Activated CD8-positive, alpha-beta T cell treated with anti-CD3 and anti-CD28 coated beads, Interleukin-2, amount 10 ng/mL, durations not matched to agents 7 days and 5 days (primary cell): ENCODE measurements around the gene HJURP. TPM values are rescaled to one million over a fixed set of nuclear protein-coding genes. Genes with fewer than 3 reads are reported as not detected.

ENCODE experiments used
- ATAC-seq: fragments of 150-1000 bp; cut with Tn5 transposase; one replicate; pipeline ENCODE4 v1.10.0; 2021; ENCODE audit warnings: moderate library complexity
- CTCF ChIA-PET: fragments of 350-600 bp; sonication (Branson Sonifier 250); formaldehyde crosslinking; loops from one replicate; lab custom pipeline; 2021; ENCODE audit warnings: antibody characterized with exemption; lab: Charles Lee
- POLR2A ChIA-PET: fragments of 350-600 bp; sonication (Branson Sonifier 250); formaldehyde crosslinking; loops from one replicate; lab custom pipeline; 2021; ENCODE audit warnings: antibody characterized with exemption; lab: Charles Lee
- DNase-seq: peaks from one replicate; pipeline ENCODE4 v3.0.0-alpha.2; 2020
- H3K27ac Mint-ChIP-seq: one replicate; pipeline ENCODE4 v1.8.0; 2021; ENCODE audit warnings: mild to moderate bottlenecking, mixed read lengths
- H3K27me3 Mint-ChIP-seq: one replicate; pipeline ENCODE4 v1.8.0; 2021; ENCODE audit warnings: low read depth, mixed read lengths
- H3K36me3 Mint-ChIP-seq: one replicate; pipeline ENCODE4 v1.8.0; 2021; ENCODE audit warnings: low read depth, mixed read lengths
- H3K4me1 Mint-ChIP-seq: one replicate; pipeline ENCODE4 v1.8.0; 2021; ENCODE audit warnings: low read depth, mixed read lengths
- H3K4me3 Mint-ChIP-seq: one replicate; pipeline ENCODE4 v1.8.0; 2021; ENCODE audit warnings: mild to moderate bottlenecking, mixed read lengths
- H3K9me3 Mint-ChIP-seq: one replicate; pipeline ENCODE4 v1.8.0; 2022; ENCODE audit warnings: mixed read lengths; ENCODE audit not compliant: insufficient read depth
- total RNA-seq, 2 experiments: library from RNA; stranded (reverse); gene quantifications; one replicate each; pipeline ENCODE4 v1.2.3, GENCODE V29; 2021

The HJURP gene
- total RNA-seq, 2 experiments from 2014 or later = 128 to 135 TPM

- ATAC-seq (no peak), DNase-seq (no peak)
- POLR2A ChIA-PET = interaction anchor here (0.6 to 1.7 kb wide), 2 partner anchors 12 to 589 kb away, joined by 3 to 7 read pairs; partner anchors contain the start of gene HJURP
- peaks cover 32% of the 10 kb centered on the region for H3K36me3 Mint-ChIP-seq
- CTCF ChIA-PET = interaction anchor here (1.6 to 3.4 kb wide), 3 partner anchors 9 to 24 kb away, joined by 3 to 22 read pairs (median 8); partner anchors contain the start of gene HJURP
- no peak overlapping the region for H3K27ac Mint-ChIP-seq
- H3K4me3 Mint-ChIP-seq = no peak overlapping the region
- H3K4me1 Mint-ChIP-seq = peaks cover 29% of the 10 kb centered on the region
- H3K27me3 Mint-ChIP-seq = peaks cover 3% of the 10 kb centered on the region
- peaks cover 13% of the 10 kb centered on the region for H3K9me3 Mint-ChIP-seq
Measured at GRCh38 chr2:233865838-233866237, 11.5 kb upstream of the HJURP start.

- no peak overlapping the region for H3K27ac Mint-ChIP-seq
Measured at GRCh38 chr2:233862261-233862768, 8.0 kb upstream of the HJURP start.

GRCh38 chr2:233858331-233858730 lies 4.0 kb upstream of the HJURP start:
- DNase-seq (no peak), ATAC-seq (no peak)
- H3K27ac Mint-ChIP-seq = no peak overlapping the region
- H3K9me3 Mint-ChIP-seq = no peaks in the 10 kb centered on the region
- CTCF ChIA-PET = interaction anchor here (0.7 to 2.2 kb wide), 17 partner anchors 8 to 687 kb away, joined by 3 to 22 read pairs (median 4); partner anchors contain the start of gene MSL3B
- peaks cover 9% of the 10 kb centered on the region for H3K36me3 Mint-ChIP-seq
- H3K4me1 Mint-ChIP-seq = peaks cover 24% of the 10 kb centered on the region
- POLR2A ChIA-PET = no interaction called here
- H3K4me3 Mint-ChIP-seq = no peak overlapping the region
- H3K27me3 Mint-ChIP-seq = peaks cover 7% of the 10 kb centered on the region

More at GRCh38 chr2:233862261-233862768, 8.0 kb upstream of the HJURP start:
- ATAC-seq = no peak
- H3K4me1 Mint-ChIP-seq = peaks cover 27% of the 10 kb centered on the region
- POLR2A ChIA-PET = interaction anchor here (1.6 kb wide), 1 partner anchor 8 kb away, joined by 8 read pairs; the partner anchor contains the start of gene HJURP
- no peaks in the 10 kb centered on the region for H3K9me3 Mint-ChIP-seq
- DNase-seq = no peak
- CTCF ChIA-PET = interaction anchor here (0.6 to 1.8 kb wide), 4 partner anchors 9 to 57 kb away, joined by 3 to 4 read pairs (median 4); no protein-coding TSS in a partner anchor
- H3K4me3 Mint-ChIP-seq = no peak overlapping the region
- H3K36me3 Mint-ChIP-seq = peaks cover 21% of the 10 kb centered on the region
- H3K27me3 Mint-ChIP-seq = peaks cover 7% of the 10 kb centered on the region

- Mint-ChIP-seq H3K4me3 (no peak overlapping the region), H3K27ac (no peak overlapping the region)
- POLR2A ChIA-PET = interaction anchor here (1.1 kb wide), 1 partner anchor 12 kb away, joined by 3 read pairs; no protein-coding TSS in a partner anchor
Measured at GRCh38 chr2:233857511-233858141, 3.3 kb upstream of the HJURP start.

GRCh38 chr2:233856184-233856583 lies 1.8 kb upstream of the HJURP start:
- POLR2A ChIA-PET = interaction anchor here (1.1 kb wide), 1 partner anchor 10 kb away, joined by 3 read pairs; no protein-coding TSS in a partner anchor
- H3K9me3 Mint-ChIP-seq = no peaks in the 10 kb centered on the region
- no peak overlapping the region for H3K27ac Mint-ChIP-seq
- H3K4me1 Mint-ChIP-seq = peaks cover 44% of the 10 kb centered on the region
- peaks cover 7% of the 10 kb centered on the region for H3K27me3 Mint-ChIP-seq
- no peak for DNase-seq
- CTCF ChIA-PET = interaction anchor here (1.2 to 2.2 kb wide), 6 partner anchors 10 to 645 kb away, joined by 3 to 22 read pairs (median 12); partner anchors contain the start of gene MSL3B
- H3K4me3 Mint-ChIP-seq = no peak overlapping the region
- H3K36me3 Mint-ChIP-seq = peaks cover 28% of the 10 kb centered on the region
- ATAC-seq = no peak

More at GRCh38 chr2:233857511-233858141, 3.3 kb upstream of the HJURP start:
- ATAC-seq (no peak), DNase-seq (peak; percentile 71)
- peaks cover 7% of the 10 kb centered on the region for H3K27me3 Mint-ChIP-seq
- peaks cover 30% of the 10 kb centered on the region for H3K4me1 Mint-ChIP-seq
- CTCF ChIA-PET = interaction anchor here (0.6 to 2.2 kb wide), 20 partner anchors 9 to 688 kb away, joined by 3 to 22 read pairs (median 4); partner anchors contain the start of gene MSL3B
- H3K9me3 Mint-ChIP-seq = no peaks in the 10 kb centered on the region
- H3K36me3 Mint-ChIP-seq = peaks cover 14% of the 10 kb centered on the region

- POLR2A ChIA-PET = interaction anchor here (1.4 to 1.9 kb wide), 4 partner anchors 8 to 642 kb away, joined by 3 to 8 read pairs (median 5); partner anchors contain the start of gene ARL4C
- Mint-ChIP-seq H3K4me1 (peaks cover 49% of the 10 kb centered on the region), H3K36me3 (peaks cover 34% of the 10 kb centered on the region), H3K27ac (peak overlapping the region; percentile 96), H3K27me3 (peaks cover 6% of the 10 kb centered on the region), H3K4me3 (peak overlapping the region; percentile 95), H3K9me3 (no peaks in the 10 kb centered on the region)
- ATAC-seq (no peak), DNase-seq (no peak)
- CTCF ChIA-PET = interaction anchor here (1.2 to 1.8 kb wide), 3 partner anchors 8 to 13 kb away, joined by 3 to 8 read pairs (median 6); partner anchors contain the start of gene MSL3B
Measured at GRCh38 chr2:233855345-233855744, 1.0 kb upstream of the HJURP start.

- ATAC-seq (peak; percentile 4), DNase-seq (no peak)
- ChIA-PET POLR2A (interaction anchor here (1.0 to 2.1 kb wide), 8 partner anchors 9 to 637 kb away, joined by 3 to 8 read pairs (median 4); no protein-coding TSS in a partner anchor), CTCF (interaction anchor here (1.8 kb wide), 1 partner anchor 12 kb away, joined by 8 read pairs; no protein-coding TSS in a partner anchor)
- Mint-ChIP-seq H3K27ac (peak overlapping the region; percentile 96), H3K36me3 (peaks cover 47% of the 10 kb centered on the region), H3K4me3 (peak overlapping the region; percentile 95), H3K4me1 (peaks cover 64% of the 10 kb centered on the region), H3K9me3 (no peaks in the 10 kb centered on the region), H3K27me3 (no peaks in the 10 kb centered on the region)
Measured at GRCh38 chr2:233853883-233854240, 473 bp downstream of the HJURP start.

GRCh38 chr2:233853353-233853752 lies 982 bp downstream of the HJURP start:
- H3K4me3 Mint-ChIP-seq = peak overlapping the region; percentile 95
- CTCF ChIA-PET = interaction anchor here (0.9 to 1.4 kb wide), 2 partner anchors 10 to 692 kb away, joined by 3 to 4 read pairs; no protein-coding TSS in a partner anchor
- peaks cover 69% of the 10 kb centered on the region for H3K4me1 Mint-ChIP-seq
- H3K27me3 Mint-ChIP-seq = no peaks in the 10 kb centered on the region
- ATAC-seq = no peak
- H3K27ac Mint-ChIP-seq = peak overlapping the region; percentile 96
- POLR2A ChIA-PET = interaction anchor here (0.7 to 2.1 kb wide), 5 partner anchors 9 to 436 kb away, joined by 3 to 7 read pairs (median 3); no protein-coding TSS in a partner anchor
- no peaks in the 10 kb centered on the region for H3K9me3 Mint-ChIP-seq
- no peak for DNase-seq
- peaks cover 52% of the 10 kb centered on the region for H3K36me3 Mint-ChIP-seq

- peaks cover 72% of the 10 kb centered on the region for H3K4me1 Mint-ChIP-seq
- ATAC-seq (no peak), DNase-seq (no peak)
- POLR2A ChIA-PET = no interaction called here
- peak overlapping the region; percentile 95 for H3K4me3 Mint-ChIP-seq
- peaks cover 64% of the 10 kb centered on the region for H3K36me3 Mint-ChIP-seq
- CTCF ChIA-PET = interaction anchor here (1.4 kb wide), 1 partner anchor 693 kb away, joined by 3 read pairs; no protein-coding TSS in a partner anchor
- H3K27ac Mint-ChIP-seq = peak overlapping the region; percentile 47
- H3K27me3 Mint-ChIP-seq = no peaks in the 10 kb centered on the region
- H3K9me3 Mint-ChIP-seq = no peaks in the 10 kb centered on the region
Measured at GRCh38 chr2:233852056-233852455, 2.3 kb downstream of the HJURP start.

- no peak for ATAC-seq
Measured at GRCh38 chr2:233851169-233851568, 3.2 kb downstream of the HJURP start.

GRCh38 chr2:233850745-233851144 lies 3.6 kb downstream of the HJURP start:
- ChIA-PET POLR2A (interaction anchor here (0.9 kb wide), 1 partner anchor 14 kb away, joined by 3 read pairs; no protein-coding TSS in a partner anchor), CTCF (no interaction called here)
- H3K36me3 Mint-ChIP-seq = peaks cover 74% of the 10 kb centered on the region

More at GRCh38 chr2:233851169-233851568, 3.2 kb downstream of the HJURP start:
- Mint-ChIP-seq H3K4me3 (no peak overlapping the region), H3K9me3 (no peaks in the 10 kb centered on the region), H3K4me1 (peaks cover 77% of the 10 kb centered on the region), H3K36me3 (peaks cover 71% of the 10 kb centered on the region), H3K27me3 (no peaks in the 10 kb centered on the region), H3K27ac (no peak overlapping the region)
- no peak for DNase-seq
- POLR2A ChIA-PET = interaction anchor here (0.6 to 0.9 kb wide), 2 partner anchors 9 to 13 kb away, joined by 3 read pairs; no protein-coding TSS in a partner anchor
- CTCF ChIA-PET = no interaction called here

More at GRCh38 chr2:233850745-233851144, 3.6 kb downstream of the HJURP start:
- Mint-ChIP-seq H3K27me3 (no peaks in the 10 kb centered on the region), H3K27ac (no peak overlapping the region), H3K4me3 (no peak overlapping the region), H3K9me3 (no peaks in the 10 kb centered on the region), H3K4me1 (peaks cover 75% of the 10 kb centered on the region)
- no peak for ATAC-seq
- DNase-seq = no peak
